HEK293T (cell line): Measurements from ENCODE around the gene FOXL1.

Source experiments
- CTCF ChIA-PET: fragments of 350-600 bp; formaldehyde crosslinking; extraction: SDS; loops from one replicate; lab custom pipeline; 2021; ENCODE audit warnings: antibody characterized with exemption, inconsistent platforms; lab: Yijun Ruan, JAX
- POLR2A ChIA-PET: fragments of 350-600 bp; formaldehyde crosslinking; extraction: SDS; loops from one replicate; lab custom pipeline; 2020; ENCODE audit warnings: antibody characterized with exemption, inconsistent platforms; lab: Yijun Ruan, JAX
- DNase-seq: peaks from one replicate; pipeline ENCODE4 v3.0.0; 2012; ENCODE audit warnings: mixed read lengths; ENCODE audit errors: extremely low spot score
- ARNT ChIP-seq: fragments of 450-650 bp; IDR thresholded peaks from 2 replicates; pipeline ENCODE4 v1.6.1; 2017; ENCODE audit warnings: mild to moderate bottlenecking
- BHLHE40 ChIP-seq: fragments of 450-650 bp; IDR thresholded peaks from 2 replicates; pipeline ENCODE4 v1.6.1; 2016; ENCODE audit warnings: mild to moderate bottlenecking, moderate library complexity, borderline replicate concordance
- CTBP1 ChIP-seq: fragments of 450-650 bp; IDR thresholded peaks from 2 replicates; pipeline ENCODE4 v1.6.1; 2016; ENCODE audit warnings: borderline replicate concordance
- ELF4 ChIP-seq: fragments of 450-650 bp; IDR thresholded peaks from 2 replicates; pipeline ENCODE4 v1.6.1; 2017; ENCODE audit warnings: antibody characterized with exemption
- FOXA1 ChIP-seq: fragments of 450-650 bp; IDR thresholded peaks from 2 replicates; pipeline ENCODE4 v1.6.1; 2016; ENCODE audit warnings: mild to moderate bottlenecking
- FOXK2 ChIP-seq: fragments of 450-650 bp; IDR thresholded peaks from 2 replicates; pipeline ENCODE4 v1.6.1; 2016; ENCODE audit warnings: mild to moderate bottlenecking
- FOXM1 ChIP-seq: fragments of 450-650 bp; IDR thresholded peaks from 2 replicates; pipeline ENCODE4 v1.6.1; 2017; ENCODE audit warnings: mild to moderate bottlenecking, borderline replicate concordance
- HDGF ChIP-seq: fragments of 450-650 bp; IDR thresholded peaks from 2 replicates; pipeline ENCODE4 v1.6.1; 2017; ENCODE audit warnings: antibody characterized with exemption, borderline replicate concordance
- L3MBTL2 ChIP-seq: fragments of 450-650 bp; conservative IDR thresholded peaks from 2 replicates; pipeline ENCODE4 v1.6.1; 2016; ENCODE audit warnings: mild to moderate bottlenecking
- LEF1 ChIP-seq: fragments of 450-650 bp; IDR thresholded peaks from 2 replicates; pipeline ENCODE4 v1.6.1; 2017; ENCODE audit warnings: mild to moderate bottlenecking, borderline replicate concordance
- NFRKB ChIP-seq: fragments of 450-650 bp; IDR thresholded peaks from 2 replicates; pipeline ENCODE4 v1.6.1; 2016; ENCODE audit warnings: mild to moderate bottlenecking, moderate library complexity
- SP1 ChIP-seq: fragments of 450-650 bp; IDR thresholded peaks from 2 replicates; pipeline ENCODE4 v1.6.1; 2017
- SUZ12 ChIP-seq: fragments of 450-650 bp; IDR thresholded peaks from 2 replicates; pipeline ENCODE4 v1.6.1; 2016; ENCODE audit warnings: mild to moderate bottlenecking
- TARDBP ChIP-seq: fragments of 450-650 bp; IDR thresholded peaks from 2 replicates; pipeline ENCODE4 v1.6.1; 2016
- ZNF384 ChIP-seq: fragments of 450-650 bp; IDR thresholded peaks from 2 replicates; pipeline ENCODE4 v1.6.1; 2016
- TF ChIP-seq, protein P1 (sequence below): fragments of 450-650 bp; IDR thresholded peaks from 2 replicates; pipeline ENCODE4 v1.6.1; 2016

Gene FOXL1

DNA sequence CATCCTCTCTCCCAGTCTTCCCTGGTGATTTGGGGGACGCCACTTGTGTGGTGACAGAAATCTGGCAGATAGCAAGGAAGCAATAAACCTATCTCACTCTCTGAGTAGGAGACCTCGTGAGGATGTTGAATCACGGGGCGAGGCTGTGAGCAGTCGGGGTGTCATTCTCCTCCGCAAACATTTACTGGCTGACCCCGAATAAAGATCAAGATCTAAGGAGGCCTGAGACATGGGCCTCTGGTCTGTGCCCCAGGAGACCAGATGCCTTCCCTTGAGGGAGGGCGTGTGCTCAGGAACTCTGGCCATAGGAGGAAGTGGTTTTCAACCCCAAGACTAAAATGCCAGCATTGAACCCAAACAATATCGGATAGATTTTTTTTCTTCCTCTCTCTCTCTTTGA, 53.1 kb downstream of the FOXL1 start:
- ChIA-PET CTCF (no interaction called here), POLR2A (interaction anchor here (1.5 kb wide), 1 partner anchor 56 kb away, joined by 3 read pairs; no protein-coding TSS in a partner anchor)
- no peak for DNase-seq
- TF ChIP-seq HDGF (no peak), SP1 (no peak), L3MBTL2 (no peak), LEF1 (no peak), SUZ12 (no peak), BHLHE40 (no peak), FOXM1 (no peak), TARDBP (no peak), ARNT (no peak), ELF4 (no peak), NFRKB (no peak), ZNF384 (no peak), CTBP1 (no peak), FOXA1 (no peak), FOXK2 (no peak)
- TF ChIP-seq, protein P1, sequence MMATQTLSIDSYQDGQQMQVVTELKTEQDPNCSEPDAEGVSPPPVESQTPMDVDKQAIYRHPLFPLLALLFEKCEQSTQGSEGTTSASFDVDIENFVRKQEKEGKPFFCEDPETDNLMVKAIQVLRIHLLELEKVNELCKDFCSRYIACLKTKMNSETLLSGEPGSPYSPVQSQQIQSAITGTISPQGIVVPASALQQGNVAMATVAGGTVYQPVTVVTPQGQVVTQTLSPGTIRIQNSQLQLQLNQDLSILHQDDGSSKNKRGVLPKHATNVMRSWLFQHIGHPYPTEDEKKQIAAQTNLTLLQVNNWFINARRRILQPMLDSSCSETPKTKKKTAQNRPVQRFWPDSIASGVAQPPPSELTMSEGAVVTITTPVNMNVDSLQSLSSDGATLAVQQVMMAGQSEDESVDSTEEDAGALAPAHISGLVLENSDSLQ: no peak
